Type B pancreatic cell (in vitro differentiated cells): ENCODE measurements around the gene PLA2G2C. TPM values are rescaled to one million over a fixed set of nuclear protein-coding genes. Genes with fewer than 3 reads are reported as not detected.

Experiments used
- DNase-seq: peaks from one replicate; pipeline ENCODE4 v3.0.0; 2021; ENCODE audit warnings: mixed read lengths; ENCODE audit not compliant: unreplicated experiment; ENCODE audit errors: extremely low spot score
- H3K27ac Mint-ChIP-seq: 2 replicates; pipeline ENCODE4 v1.8.0; 2021; ENCODE audit warnings: mild to moderate bottlenecking, mixed read lengths
- H3K27me3 Mint-ChIP-seq: 2 replicates; pipeline ENCODE4 v1.8.0; 2021; ENCODE audit warnings: mixed read lengths
- H3K36me3 Mint-ChIP-seq: 2 replicates; pipeline ENCODE4 v1.8.0; 2021; ENCODE audit warnings: mixed read lengths
- H3K4me1 Mint-ChIP-seq: one replicate; pipeline ENCODE4 v1.8.0; 2021; ENCODE audit warnings: mixed read lengths; ENCODE audit not compliant: unreplicated experiment
- H3K4me3 Mint-ChIP-seq: 2 replicates; pipeline ENCODE4 v1.8.0; 2021; ENCODE audit warnings: mild to moderate bottlenecking, mixed read lengths
- H3K9me3 Mint-ChIP-seq: 2 replicates; pipeline ENCODE4 v1.8.0; 2021; ENCODE audit warnings: mixed read lengths
- total RNA-seq: library from RNA; stranded (reverse); gene quantifications from 2 replicates; pipeline ENCODE4 v1.2.1, GENCODE V29; 2021; ENCODE audit warnings: low replicate concordance
- TF ChIP-seq, protein P1 (sequence below): fragments of 200-600 bp; sonication (generic); conservative IDR thresholded peaks from 2 replicates; pipeline ENCODE4 v1.5.0; 2021; ENCODE audit warnings: antibody characterized with exemption, mild to moderate bottlenecking

PLA2G2C gene
- total RNA-seq, 1 donor from 2014 or later: not detected

DNA sequence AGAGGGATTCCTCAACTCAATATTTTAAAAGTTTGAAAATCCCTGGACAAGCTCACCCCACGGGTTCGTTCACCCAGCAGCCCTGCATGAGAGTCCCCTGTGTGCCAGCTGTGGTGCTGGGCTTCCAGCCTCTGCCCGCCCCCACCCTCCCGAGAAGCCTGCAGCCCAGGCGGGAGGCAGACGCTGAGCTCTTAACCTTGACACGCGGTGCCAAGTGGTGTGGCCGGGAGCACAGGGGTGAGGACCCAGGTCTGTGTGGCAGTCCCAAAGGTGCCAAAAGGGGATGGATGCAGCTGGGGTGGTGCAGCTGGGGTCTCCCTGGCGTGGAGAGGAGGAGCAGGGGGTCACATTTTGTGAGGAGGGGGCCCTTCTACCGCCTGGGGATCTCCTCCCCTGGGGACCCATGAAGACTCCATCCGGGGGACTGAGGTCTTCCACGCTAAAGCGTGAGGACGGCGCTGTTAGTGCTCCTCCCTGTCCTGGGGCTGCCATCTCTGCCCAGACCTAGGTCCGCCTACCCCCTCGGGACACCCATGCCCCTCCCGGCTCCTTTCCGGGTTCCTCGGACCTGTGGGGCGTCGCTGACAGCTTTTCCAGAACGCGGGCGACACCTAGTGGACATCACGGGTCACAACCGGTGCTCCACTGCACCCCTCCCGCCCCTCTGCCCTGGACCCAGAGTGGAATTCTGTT is 34.3 kb downstream of the PLA2G2C start:
- TF ChIP-seq, protein P1, sequence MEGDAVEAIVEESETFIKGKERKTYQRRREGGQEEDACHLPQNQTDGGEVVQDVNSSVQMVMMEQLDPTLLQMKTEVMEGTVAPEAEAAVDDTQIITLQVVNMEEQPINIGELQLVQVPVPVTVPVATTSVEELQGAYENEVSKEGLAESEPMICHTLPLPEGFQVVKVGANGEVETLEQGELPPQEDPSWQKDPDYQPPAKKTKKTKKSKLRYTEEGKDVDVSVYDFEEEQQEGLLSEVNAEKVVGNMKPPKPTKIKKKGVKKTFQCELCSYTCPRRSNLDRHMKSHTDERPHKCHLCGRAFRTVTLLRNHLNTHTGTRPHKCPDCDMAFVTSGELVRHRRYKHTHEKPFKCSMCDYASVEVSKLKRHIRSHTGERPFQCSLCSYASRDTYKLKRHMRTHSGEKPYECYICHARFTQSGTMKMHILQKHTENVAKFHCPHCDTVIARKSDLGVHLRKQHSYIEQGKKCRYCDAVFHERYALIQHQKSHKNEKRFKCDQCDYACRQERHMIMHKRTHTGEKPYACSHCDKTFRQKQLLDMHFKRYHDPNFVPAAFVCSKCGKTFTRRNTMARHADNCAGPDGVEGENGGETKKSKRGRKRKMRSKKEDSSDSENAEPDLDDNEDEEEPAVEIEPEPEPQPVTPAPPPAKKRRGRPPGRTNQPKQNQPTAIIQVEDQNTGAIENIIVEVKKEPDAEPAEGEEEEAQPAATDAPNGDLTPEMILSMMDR: peak; percentile 98
- Mint-ChIP-seq H3K27ac (peak overlapping the region; percentile 58), H3K4me3 (peak overlapping the region; percentile 65), H3K9me3 (peaks cover 4% of the 10 kb centered on the region), H3K4me1 (peaks cover 6% of the 10 kb centered on the region), H3K27me3 (no peaks in the 10 kb centered on the region), H3K36me3 (no peaks in the 10 kb centered on the region)
- peak; percentile 87 for DNase-seq

DNA sequence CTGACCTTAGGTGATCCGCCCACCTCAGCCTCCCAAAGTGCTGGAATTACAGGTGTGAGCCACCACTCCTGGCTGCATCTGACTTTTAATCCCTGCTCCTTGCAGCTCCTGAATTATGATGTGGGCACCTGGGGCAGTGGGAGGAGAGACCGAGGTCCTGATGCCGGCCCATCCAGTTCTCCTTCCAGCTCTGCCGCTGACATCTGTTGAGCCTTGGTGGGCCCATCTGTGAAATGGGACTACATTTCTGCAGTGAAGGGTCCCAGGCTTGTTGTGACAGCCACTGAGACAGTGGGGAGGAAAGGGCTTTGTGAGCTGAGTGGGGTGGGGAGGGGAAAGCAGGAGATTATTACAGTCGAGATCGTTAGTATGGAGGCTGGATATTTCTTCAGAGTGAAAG is 35.3 kb downstream of the PLA2G2C start:
- TF ChIP-seq, protein P1: no peak
- Mint-ChIP-seq H3K4me3 (no peak overlapping the region), H3K27ac (no peak overlapping the region), H3K9me3 (peaks cover 3% of the 10 kb centered on the region), H3K4me1 (peaks cover 6% of the 10 kb centered on the region), H3K36me3 (no peaks in the 10 kb centered on the region), H3K27me3 (no peaks in the 10 kb centered on the region)
- DNase-seq: no peak

DNA sequence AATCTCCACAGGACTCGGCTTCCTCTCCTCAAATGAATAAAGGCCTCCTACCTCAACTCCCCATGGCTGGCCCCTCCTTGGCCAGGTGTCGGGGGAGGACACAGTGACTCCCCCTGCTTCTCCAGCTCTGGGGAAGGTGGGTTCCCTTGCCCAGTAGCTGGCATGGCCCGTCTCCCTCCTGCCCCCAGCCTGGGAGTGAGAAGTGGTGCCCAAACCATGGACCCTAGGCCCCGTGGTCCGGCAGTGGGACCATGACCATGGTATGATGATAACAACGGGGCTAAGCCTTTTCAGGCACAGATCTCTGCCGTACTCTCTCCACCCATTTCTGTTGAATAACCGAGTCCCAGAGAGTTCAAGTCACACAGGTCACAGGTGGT is 36.0 kb downstream of the PLA2G2C start:
- Mint-ChIP-seq H3K4me1 (peaks cover 6% of the 10 kb centered on the region), H3K27ac (no peak overlapping the region), H3K9me3 (no peaks in the 10 kb centered on the region), H3K4me3 (no peak overlapping the region), H3K36me3 (no peaks in the 10 kb centered on the region), H3K27me3 (no peaks in the 10 kb centered on the region)
- no peak for DNase-seq
- TF ChIP-seq, protein P1: no peak

DNA sequence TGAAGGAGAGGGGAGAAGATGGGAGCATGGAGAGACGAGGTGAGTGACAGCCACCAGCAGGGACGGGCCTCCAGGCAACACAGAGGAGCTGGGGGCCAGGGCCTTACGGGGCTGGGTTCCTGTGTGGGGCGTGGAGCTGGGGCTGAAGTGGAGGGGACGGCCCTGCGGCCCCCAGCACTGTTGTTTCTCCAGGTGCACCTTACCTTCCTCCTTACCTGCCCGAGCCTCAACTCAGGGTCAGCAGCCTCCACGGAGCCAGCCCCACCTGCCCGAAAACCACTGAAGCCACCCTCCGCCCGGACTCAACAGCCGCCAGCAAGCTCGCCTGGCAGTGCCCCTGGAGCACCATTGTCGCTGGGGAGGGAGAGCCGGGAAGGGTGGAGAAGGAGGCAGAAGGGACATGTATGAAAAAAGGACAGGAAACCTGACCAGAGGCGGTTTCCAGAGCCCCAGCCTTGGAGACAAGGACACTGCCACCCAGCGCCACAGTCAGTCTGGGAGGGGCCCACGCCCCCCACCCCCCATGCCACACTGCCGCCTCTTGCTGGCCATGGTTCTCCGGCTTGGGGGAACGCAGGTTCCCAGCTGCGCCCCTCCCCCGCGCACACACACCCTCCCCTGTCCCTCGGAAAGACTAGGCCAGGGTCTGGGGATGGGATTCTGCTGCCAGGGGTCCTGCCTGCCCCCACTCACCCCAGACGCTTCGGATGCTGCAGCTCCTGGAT is 36.6 kb downstream of the PLA2G2C start:
- H3K4me1 Mint-ChIP-seq: peaks cover 6% of the 10 kb centered on the region
- no peak overlapping the region for H3K4me3 Mint-ChIP-seq
- no peaks in the 10 kb centered on the region for H3K36me3 Mint-ChIP-seq
- TF ChIP-seq, protein P1: no peak
- no peaks in the 10 kb centered on the region for H3K27me3 Mint-ChIP-seq
- H3K9me3 Mint-ChIP-seq: no peaks in the 10 kb centered on the region
- no peak overlapping the region for H3K27ac Mint-ChIP-seq
- DNase-seq: no peak

DNA sequence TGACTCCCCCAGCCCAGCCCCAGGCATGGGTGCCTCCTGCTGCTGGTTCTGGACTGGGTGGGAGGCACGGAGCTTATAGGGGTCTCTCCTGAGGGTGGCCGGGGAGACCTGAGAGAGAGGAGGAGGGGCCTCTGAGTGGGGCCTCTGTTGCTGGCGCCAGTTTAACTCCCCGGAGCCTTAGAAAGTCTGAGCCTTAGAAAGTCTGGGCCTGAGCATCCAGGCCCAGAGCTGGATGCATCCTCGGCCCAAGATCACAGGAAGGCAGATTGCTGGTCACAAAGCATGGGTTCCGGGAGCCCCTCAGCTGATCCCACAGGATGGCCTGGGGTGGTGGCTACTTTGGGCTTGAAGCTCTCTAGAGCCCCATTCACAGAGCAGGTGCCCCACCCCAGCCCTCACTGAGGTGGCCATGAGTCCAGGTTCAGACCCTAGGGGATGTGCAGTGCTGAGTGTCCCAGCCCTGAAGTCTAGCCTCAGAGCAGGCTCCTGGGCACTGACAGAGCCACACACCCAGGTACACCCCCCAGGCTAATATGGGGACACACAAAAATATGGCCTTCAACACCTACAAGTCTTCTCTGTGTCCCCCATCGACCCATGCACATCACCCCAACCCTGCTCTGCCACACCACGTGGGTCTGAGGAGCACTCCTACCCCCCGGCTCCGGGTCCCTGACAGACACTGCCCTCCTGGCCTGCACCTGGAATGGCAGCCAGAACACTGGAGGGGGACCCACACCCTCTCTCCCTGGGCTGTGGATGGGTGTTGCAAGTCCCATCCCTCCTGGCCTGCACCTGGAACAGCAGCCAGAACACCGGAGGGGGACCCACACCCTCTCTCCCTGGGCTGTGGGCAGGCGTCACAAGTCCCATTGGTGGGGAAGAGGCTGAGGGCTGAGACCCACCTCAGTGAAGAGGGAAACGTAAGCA is 37.5 kb downstream of the PLA2G2C start:
- H3K4me1 Mint-ChIP-seq: peaks cover under 1% of the 10 kb centered on the region
- no peak overlapping the region for H3K4me3 Mint-ChIP-seq
- H3K36me3 Mint-ChIP-seq: no peaks in the 10 kb centered on the region
- H3K27ac Mint-ChIP-seq: no peak overlapping the region
- no peaks in the 10 kb centered on the region for H3K27me3 Mint-ChIP-seq
- TF ChIP-seq, protein P1: no peak
- no peaks in the 10 kb centered on the region for H3K9me3 Mint-ChIP-seq
- DNase-seq: no peak
